ENCODE data around the gene GRB10. TPM values are rescaled to one million over a fixed set of nuclear protein-coding genes. Genes with fewer than 3 reads are reported as not detected.

GRB10 gene
- total and polyA plus RNA-seq, 3 donors from 2014 or later = 54.0 to 81.9 (median 57.7) TPM

GRCh38 chr7:50826371-50827172 lies 43.9 kb upstream of the GRB10 start:
- Histone ChIP-seq H3K4me3 (no peak overlapping the region), H3K27me3 (no peaks in the 10 kb centered on the region), H3K4me1 (no peaks in the 10 kb centered on the region), H3K27ac (no peak overlapping the region), H3K9me3 (no peaks in the 10 kb centered on the region), H3K36me3 (ENCODE audit: low read depth, missing control alignments) (no peaks in the 10 kb centered on the region)
- TF ChIP-seq POLR2A (IDR thresholded peaks at IDR 0.05) (no peak), CTCF (IDR thresholded peaks at IDR 0.05) (no peak)
- intact Hi-C loops (cut with DNase I; ENCODE audit: low total_unique reads) = no loop called here
- no peak for DNase-seq
- 82 to 90% methylated on average over 8 of the region's 8 CpGs for WGBS, 2 donors

- Histone ChIP-seq H3K4me1 (no peaks in the 10 kb centered on the region), H3K27me3 (no peaks in the 10 kb centered on the region), H3K4me3 (no peak overlapping the region), H3K36me3 (ENCODE audit: low read depth, missing control alignments) (no peaks in the 10 kb centered on the region), H3K9me3 (no peaks in the 10 kb centered on the region), H3K27ac (no peak overlapping the region)
- intact Hi-C loops (cut with DNase I; ENCODE audit: low total_unique reads) = no loop called here
- no peak for DNase-seq
- WGBS, 2 donors = 83 to 88% methylated on average over 7 of the region's 7 CpGs
- TF ChIP-seq POLR2A (IDR thresholded peaks at IDR 0.05) (no peak), CTCF (IDR thresholded peaks at IDR 0.05) (no peak)
These were observed 42.8 kb upstream of the GRB10 start for GRCh38 chr7:50825465-50825864.

- no peaks in the 10 kb centered on the region for H3K36me3 ChIP-seq (ENCODE audit: low read depth, missing control alignments)
- H3K27ac ChIP-seq = no peak overlapping the region
- no peaks in the 10 kb centered on the region for H3K27me3 ChIP-seq
- H3K4me1 ChIP-seq = no peaks in the 10 kb centered on the region
- TF ChIP-seq POLR2A (IDR thresholded peaks at IDR 0.05) (no peak), CTCF (IDR thresholded peaks at IDR 0.05) (no peak)
- DNase-seq = no peak
- intact Hi-C loops (cut with DNase I; ENCODE audit: low total_unique reads) = no loop called here
- 70 to 78% methylated on average over 4 of the region's 4 CpGs for WGBS, 2 donors
- no peak overlapping the region for H3K4me3 ChIP-seq
- no peaks in the 10 kb centered on the region for H3K9me3 ChIP-seq
These were observed 42.2 kb upstream of the GRB10 start for GRCh38 chr7:50824882-50825281.

GRCh38 chr7:50822706-50823105 lies 40.0 kb upstream of the GRB10 start:
- no peaks in the 10 kb centered on the region for H3K9me3 ChIP-seq
- no peak for TF ChIP-seq POLR2A (IDR thresholded peaks at IDR 0.05)
- TF ChIP-seq CTCF (IDR thresholded peaks at IDR 0.05) = no peak
- 87 to 88% methylated on average over 5 of the region's 5 CpGs for WGBS, 2 donors
- no peaks in the 10 kb centered on the region for H3K4me1 ChIP-seq
- no peak overlapping the region for H3K4me3 ChIP-seq
- H3K27me3 ChIP-seq = no peaks in the 10 kb centered on the region
- intact Hi-C loops (cut with DNase I; ENCODE audit: low total_unique reads) = no loop called here
- DNase-seq = no peak
- no peak overlapping the region for H3K27ac ChIP-seq
- H3K36me3 ChIP-seq (ENCODE audit: low read depth, missing control alignments) = no peaks in the 10 kb centered on the region

GRCh38 chr7:50822110-50822509 lies 39.4 kb upstream of the GRB10 start:
- WGBS, 2 donors = 43 to 46% methylated on average over 5 of the region's 5 CpGs
- TF ChIP-seq POLR2A (IDR thresholded peaks at IDR 0.05) (no peak), CTCF (IDR thresholded peaks at IDR 0.05) (no peak)
- no peaks in the 10 kb centered on the region for H3K27me3 ChIP-seq

More at GRCh38 chr7:50822110-50822509, 39.4 kb upstream of the GRB10 start:
- no peak for DNase-seq
- no peaks in the 10 kb centered on the region for H3K4me1 ChIP-seq
- H3K36me3 ChIP-seq (ENCODE audit: low read depth, missing control alignments) = no peaks in the 10 kb centered on the region
- no peak overlapping the region for H3K27ac ChIP-seq
- no peaks in the 10 kb centered on the region for H3K9me3 ChIP-seq
- H3K4me3 ChIP-seq = no peak overlapping the region
- intact Hi-C loops (cut with DNase I; ENCODE audit: low total_unique reads) = no loop called here

Measured in testis (tissue), 3 donors.